Amygdala (tissue), 56 donors: ENCODE measurements around the gene MCM3AP.

Source experiments
- DNase-seq, 56 donors: peaks; one replicate each; lab custom pipeline; 2025; lab: John Stamatoyannopoulos, UW

The MCM3AP gene

GRCh38 chr21:46285206-46285661 lies at the start of gene MCM3AP:
Gene MCM3AP, minus strand, starts transcription at chr21:46285611. Its CDS starts 325 bp downstream, at chr21:46285286.
- no peak for DNase-seq

DNA sequence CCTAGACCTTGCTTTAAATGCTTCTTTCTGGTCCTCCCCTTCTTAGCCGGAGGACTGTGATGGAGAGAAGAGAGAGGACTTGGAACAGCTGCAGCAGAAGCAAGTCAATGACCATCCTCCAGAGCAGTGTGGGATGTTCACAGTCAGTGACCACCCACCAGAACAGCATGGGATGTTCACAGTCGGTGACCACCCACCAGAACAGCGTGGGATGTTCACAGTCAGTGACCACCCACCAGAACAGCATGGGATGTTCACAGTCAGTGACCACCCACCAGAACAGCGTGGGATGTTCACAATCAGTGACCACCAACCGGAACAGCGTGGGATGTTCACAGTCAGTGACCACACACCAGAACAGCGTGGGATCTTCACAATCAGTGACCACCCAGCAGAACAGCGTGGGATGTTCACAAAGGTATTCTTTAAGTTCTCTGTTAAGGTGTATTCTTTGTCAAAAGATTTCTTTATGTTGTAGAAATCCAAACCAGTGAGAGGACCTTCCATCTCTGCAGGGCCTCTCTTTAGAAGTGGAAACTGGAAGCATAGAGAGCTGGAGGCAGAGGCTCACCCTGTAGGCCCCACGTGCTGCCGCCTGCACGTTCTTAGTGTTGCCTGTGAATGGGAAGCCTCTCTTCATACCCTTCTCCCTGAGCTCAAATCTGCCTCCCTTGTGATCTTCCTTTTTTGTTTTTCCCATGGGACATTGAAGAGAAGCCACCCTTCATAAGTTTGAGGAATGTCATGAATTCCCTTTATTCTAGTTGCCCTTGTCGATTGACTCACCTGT lies 49.1 kb upstream of the MCM3AP start:
- DNase-seq: no peak

GRCh38 chr21:46329796-46330195 lies 44.4 kb upstream of the MCM3AP start:
- DNase-seq: no peak

DNA sequence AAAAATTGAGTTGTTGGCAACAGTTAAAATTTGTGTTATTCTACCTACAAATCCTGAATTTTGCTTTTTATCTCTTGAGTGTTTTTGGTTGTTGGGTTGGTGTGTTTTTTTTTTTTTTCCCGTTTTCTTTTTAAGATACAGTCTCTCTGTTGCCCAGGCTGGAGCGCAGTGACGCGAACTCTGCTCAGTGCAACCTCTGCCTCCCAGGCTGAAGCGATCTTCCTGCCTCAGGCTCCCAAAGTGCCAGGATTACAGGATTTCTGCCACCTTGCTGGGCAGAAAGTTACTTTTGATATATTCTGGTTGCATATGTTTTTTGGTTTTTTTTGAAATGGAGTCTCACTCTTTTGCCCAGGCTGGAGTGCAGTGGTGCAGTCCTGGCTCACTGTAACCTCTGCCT lies 42.7 kb upstream of the MCM3AP start:
- DNase-seq: no peak

DNA sequence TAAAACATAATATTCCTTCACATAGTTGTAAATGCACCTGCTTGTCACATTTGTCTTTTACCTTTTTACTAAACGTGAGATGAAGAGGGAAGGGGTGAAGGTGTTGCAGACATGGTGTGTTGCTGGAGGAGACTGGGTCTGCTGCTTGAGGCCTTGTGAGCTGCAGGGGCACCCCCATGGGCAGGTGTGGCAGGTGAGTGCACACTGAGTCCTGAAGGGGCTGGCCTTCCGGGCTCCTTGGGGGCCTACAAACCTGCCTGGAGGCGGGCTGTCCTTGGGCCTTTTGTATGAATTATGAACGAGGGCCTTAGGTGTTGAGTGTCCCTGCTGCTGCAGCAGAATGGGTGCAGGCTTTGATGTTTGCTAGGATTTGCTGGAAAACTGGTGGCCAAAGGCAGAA lies 42.3 kb upstream of the MCM3AP start:
- DNase-seq: no peak

- no peak for DNase-seq
These were observed 40.8 kb upstream of the MCM3AP start for GRCh38 chr21:46326110-46326703.

GRCh38 chr21:46325073-46325912 lies 39.9 kb upstream of the MCM3AP start:
- DNase-seq: peak in 19 of 56 donors; percentile 6 to 54 (median 43)

DNA sequence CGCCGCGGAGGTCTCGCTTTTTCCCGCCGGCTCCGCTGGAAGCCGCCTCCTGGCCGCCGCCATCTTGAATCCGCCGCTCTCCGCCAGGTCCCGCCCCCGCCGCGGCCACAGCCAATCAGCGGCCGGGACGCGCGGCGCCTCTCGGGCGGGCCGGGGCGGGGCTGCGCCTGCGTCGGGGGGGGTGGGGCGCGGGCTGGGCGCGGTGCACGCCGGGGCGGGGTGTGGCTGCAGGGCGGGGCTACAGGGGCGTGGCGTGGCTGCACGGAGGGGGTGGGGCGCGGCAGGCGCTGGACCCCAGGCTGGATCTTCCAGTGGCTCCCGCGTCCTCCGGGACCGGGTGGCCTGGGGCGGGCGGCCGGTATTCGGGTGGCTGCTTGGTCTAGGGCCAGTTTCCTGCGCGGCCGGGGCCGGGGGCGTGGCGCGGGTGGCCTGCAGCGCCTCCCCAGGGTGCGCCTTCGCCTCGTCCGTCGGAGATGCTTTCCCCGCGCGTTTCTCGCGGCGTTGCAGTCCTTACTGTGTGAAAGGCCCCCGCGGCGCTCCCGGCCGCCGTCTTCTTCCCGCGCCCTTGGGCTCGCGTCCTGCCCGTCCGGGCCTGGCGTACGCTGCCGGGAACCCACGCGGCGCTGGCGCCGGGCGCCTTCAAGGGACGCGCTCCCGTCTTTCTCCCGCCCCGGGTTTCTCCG lies 39.1 kb upstream of the MCM3AP start:
- peak; percentile 15 to 91 (median 80) for DNase-seq

DNA sequence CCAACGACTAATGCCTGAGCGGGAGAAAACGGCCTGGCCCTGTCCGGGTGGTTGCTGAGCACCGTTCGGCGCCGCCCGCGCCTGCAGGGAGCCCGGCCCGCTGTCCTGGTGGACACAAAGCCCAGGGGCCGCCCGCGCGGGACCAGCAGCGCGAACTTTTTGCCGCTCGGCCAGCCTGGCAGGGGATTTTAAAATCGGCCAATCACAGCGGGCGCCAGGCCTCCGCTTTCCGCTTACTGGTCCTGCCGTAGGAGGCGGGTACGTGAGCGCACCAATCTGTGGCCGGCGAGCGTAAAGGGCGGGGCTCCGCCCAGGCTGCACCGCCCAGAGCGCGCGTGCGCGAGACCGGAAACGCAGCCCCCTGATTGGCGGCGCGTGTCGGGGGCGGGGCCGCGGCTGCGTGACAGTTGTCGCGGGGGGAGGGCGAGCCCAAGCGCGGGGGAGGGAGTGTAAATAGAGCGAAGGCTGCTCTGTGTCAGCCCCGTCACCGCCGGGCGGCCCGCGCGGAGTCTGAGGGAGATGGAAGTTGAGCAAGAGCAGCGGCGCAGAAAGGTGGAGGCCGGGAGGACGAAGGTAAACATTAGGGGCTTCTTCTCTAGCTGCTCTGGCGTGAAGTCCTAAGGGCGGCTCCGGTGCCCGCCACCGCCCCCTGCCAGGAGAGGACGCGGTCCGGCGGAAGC lies 38.4 kb upstream of the MCM3AP start, which contains the start of the genes C21orf58 and PCNT:
Gene C21orf58, minus strand, starts transcription at position 161 of the 680 bp plus-strand sequence. CDS start 1,132 bp downstream, outside the sequence.
Gene PCNT, plus strand, starts transcription at position 447 of the 680 bp plus-strand sequence. Its CDS starts 73 bp downstream, at position 520.
- DNase-seq: peak; percentile 64 to 98 (median 94)

DNA sequence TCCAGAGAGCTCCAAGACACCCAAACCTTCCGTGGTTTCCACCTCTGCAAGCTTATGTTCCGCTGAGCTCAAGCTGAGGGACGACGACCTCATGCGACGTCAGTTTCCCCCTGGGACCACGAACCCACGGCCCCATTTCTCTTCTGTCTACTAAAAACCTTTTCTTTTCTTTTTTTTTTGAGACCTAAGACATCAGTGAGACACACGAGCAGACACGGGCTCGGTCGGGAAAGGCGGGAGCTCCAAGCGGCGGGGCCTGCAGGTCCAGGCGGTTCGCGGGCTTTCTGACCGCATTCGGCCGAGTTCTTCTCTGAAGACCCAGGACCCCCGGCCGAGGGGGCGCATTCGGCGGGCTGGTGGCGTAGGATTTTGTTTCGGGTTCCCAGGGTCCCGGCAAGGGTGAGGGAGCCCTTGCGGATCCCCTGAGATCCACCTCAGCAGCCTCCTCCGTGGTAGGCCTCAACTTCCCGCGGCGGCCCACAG lies 37.9 kb upstream of the MCM3AP start:
- DNase-seq: no peak

- DNase-seq: no peak
These were observed 37.2 kb upstream of the MCM3AP start for GRCh38 chr21:46322351-46323226.

DNA sequence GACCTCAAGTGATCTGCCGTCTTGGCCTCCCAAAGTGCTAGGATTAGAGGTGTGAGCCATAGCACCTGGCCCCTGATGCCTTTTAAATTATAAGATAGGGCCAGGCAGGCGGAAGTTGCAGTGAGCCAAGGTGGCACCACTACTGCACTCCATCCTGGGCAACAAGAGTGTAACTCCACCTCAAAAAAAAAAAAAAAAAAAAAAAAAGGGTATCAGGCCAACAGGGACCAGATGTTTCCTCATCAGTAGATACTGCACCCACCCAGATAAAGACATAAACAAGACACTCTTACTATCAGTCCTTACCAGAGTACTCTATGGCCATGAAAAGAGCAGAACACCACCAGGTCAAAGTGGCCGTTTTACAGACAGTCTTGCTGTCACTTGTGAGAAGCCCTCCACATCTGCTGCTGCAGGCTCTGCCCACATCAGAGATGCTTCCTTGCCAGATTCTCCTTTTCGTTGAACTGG lies 35.0 kb upstream of the MCM3AP start:
- DNase-seq: no peak

DNA sequence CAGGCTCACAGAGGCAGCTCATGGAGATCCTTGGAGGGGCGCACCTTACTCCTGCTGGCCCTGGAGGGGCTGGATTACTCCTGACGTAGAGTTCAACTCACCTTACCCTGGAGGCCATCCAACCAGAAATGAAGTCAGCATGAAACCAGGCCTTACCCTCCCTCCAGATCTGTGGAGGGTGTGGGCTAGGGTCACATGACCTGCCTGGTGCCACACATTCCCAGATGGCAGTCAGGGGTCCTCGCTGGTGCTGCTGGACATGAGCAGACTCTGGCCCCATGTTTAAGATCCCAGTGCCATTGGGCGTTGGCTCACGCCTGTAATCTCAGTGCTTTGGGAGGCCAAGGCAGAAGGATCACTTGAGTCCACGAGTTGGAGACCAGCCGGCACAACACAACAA lies 33.8 kb upstream of the MCM3AP start:
- DNase-seq: no peak

DNA sequence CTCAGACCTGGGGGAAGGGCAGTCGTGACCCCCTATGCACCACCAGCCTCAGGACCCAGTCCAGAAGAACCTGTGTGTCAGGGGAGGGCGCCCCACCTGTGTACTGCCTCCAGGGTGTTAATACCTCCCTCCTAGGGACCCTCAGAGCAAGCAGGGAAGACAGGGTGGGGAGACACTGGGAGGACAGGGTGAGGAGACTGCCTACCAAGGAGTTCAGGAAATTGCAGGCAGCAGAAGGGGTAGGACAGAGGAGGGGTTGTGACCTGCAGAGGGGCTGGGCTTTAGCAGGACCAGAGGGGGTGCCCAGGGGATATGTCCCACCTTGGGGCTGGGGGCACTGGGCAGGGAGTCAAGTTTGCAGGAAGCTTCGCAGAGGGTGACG lies 33.0 kb upstream of the MCM3AP start:
- no peak for DNase-seq

DNA sequence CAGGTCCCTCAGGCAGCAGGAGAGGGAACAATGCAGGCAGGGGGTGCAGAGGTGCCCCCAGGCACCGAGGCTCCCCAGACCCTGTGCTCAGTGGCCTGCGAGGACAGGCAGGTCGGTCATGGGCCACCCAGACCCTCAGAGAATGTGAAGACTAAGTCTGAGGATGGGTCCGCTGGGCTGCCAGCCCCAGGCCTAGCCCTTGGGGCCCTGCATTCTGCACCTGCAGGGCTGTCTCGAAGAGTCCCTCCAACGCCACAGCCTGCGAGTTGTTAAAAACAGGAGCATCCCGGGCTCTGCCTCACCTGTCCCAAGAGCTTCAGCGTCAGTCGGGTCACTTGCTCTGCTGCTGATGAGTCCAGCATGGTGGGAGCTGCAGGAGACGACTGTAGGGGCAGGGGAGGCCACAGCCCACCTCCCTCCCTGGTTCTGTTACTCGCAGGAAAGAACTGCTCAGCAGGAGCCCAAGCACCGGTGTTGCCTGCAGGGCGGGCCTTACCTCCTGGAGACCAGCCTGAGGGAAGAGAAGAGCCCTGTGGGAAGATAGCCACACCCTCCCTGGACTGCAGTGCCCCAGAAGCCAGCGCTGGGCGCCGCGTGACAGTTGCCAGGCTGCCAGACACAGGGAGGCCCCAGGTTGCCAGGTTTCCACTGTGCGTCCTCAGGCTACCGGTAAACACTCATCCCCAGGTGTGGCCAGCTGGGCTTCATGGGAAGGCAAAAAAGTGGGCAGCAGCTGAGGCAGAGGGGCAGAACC lies 32.5 kb upstream of the MCM3AP start:
- no peak for DNase-seq

- no peak for DNase-seq
These were observed 31.4 kb upstream of the MCM3AP start for GRCh38 chr21:46316708-46317324.

- no peak for DNase-seq
These were observed 29.1 kb upstream of the MCM3AP start for GRCh38 chr21:46314441-46315020.
